GM12878 (cell line): Measurements from ENCODE around the gene WSCD1. TPM values are rescaled to one million over a fixed set of nuclear protein-coding genes. Genes with fewer than 3 reads are reported as not detected.

Experiments used
- ATAC-seq: fragments of 200-7000 bp; cut with Tn5 transposase; 3 replicates; pipeline ENCODE4 v1.9.1; 2020; ENCODE audit warnings: mild to moderate bottlenecking, moderate library complexity
- BruUV-seq: library from RNA; stranded (reverse); fragments of 400-500 nt; replicated peaks from 2 replicates; lab custom pipeline; 2021; lab: Mats Ljungman, UMichigan
- CTCF ChIA-PET: fragments of 300-600 bp; sonication (Branson Sonifier 250); formaldehyde crosslinking; extraction: SDS; loops from one replicate; lab custom pipeline; 2021; ENCODE audit warnings: inconsistent platforms; lab: Yijun Ruan, JAX
- POLR2A ChIA-PET: fragments of 350-600 bp; formaldehyde crosslinking; extraction: SDS; loops from one replicate; lab custom pipeline; 2021; ENCODE audit warnings: inconsistent platforms; lab: Charles Lee
- RAD21 ChIA-PET: fragments of 300-600 bp; sonication (Branson Sonifier 250); formaldehyde crosslinking; loops from one replicate; lab custom pipeline; 2023; ENCODE audit warnings: antibody characterized with exemption; ENCODE audit not compliant: unreplicated experiment; lab: Charles Lee
- SMC1A ChIA-PET: fragments of 300-600 bp; sonication (Branson Sonifier 250); formaldehyde crosslinking; loops from one replicate; lab custom pipeline; 2023; ENCODE audit not compliant: unreplicated experiment, uncharacterized antibody; lab: Charles Lee
- DNase-seq: peaks from one replicate; pipeline ENCODE4 v3.0.0-alpha.2; 2011; ENCODE audit warnings: low read depth, low spot score
- FAIRE-seq: peaks from 3 replicates; lab custom pipeline; 2011; peaks lifted over from hg19 to GRCh38; lab: Jason Lieb, UNC
- H2AFZ ChIP-seq: 2 replicates; pipeline ENCODE4 v1.6.0; 2011; ENCODE audit warnings: low read depth, low read length, control low read depth; ENCODE audit not compliant: control insufficient read depth
- H3K27ac ChIP-seq: 2 replicates; pipeline ENCODE4 v1.5.1; 2011; ENCODE audit warnings: control low read depth; ENCODE audit not compliant: control insufficient read depth, insufficient read depth
- H3K27me3 ChIP-seq, 2 experiments: replicated peaks in 1 of 2; 2 replicates each; pipeline versions ENCODE4 v1.6.0 to v1.6.1; 2011; ENCODE audit warnings: low read length in 1 of 2; ENCODE audit not compliant: control insufficient read depth in 2 of 2, insufficient read depth in 2 of 2
- H3K36me3 ChIP-seq, 2 experiments: 2 replicates each; pipeline ENCODE4 v1.5.1; 2011; ENCODE audit warnings: low read length in 1 of 2; ENCODE audit not compliant: control insufficient read depth in 2 of 2, insufficient read depth in 2 of 2
- H3K4me1 ChIP-seq: 2 replicates; pipeline ENCODE4 v1.6.1; 2011; ENCODE audit warnings: mild to moderate bottlenecking, low read length, moderate library complexity, mixed read lengths; ENCODE audit not compliant: control insufficient read depth, insufficient read depth
- H3K4me2 ChIP-seq: 2 replicates; pipeline ENCODE4 v1.6.0; 2011; ENCODE audit warnings: control low read depth; ENCODE audit not compliant: control insufficient read depth, insufficient read depth
- H3K4me3 ChIP-seq: fragments of 200-600 bp; sonication (generic); 2 replicates; pipeline ENCODE4 v1.5.1; 2016
- H3K79me2 ChIP-seq: 2 replicates; pipeline ENCODE4 v1.6.0; 2011; ENCODE audit warnings: low read length; ENCODE audit not compliant: control insufficient read depth, insufficient read depth
- H3K9ac ChIP-seq: 2 replicates; pipeline ENCODE4 v1.8.0; 2011; ENCODE audit warnings: low read length, control low read depth, mixed read lengths; ENCODE audit not compliant: control insufficient read depth, insufficient read depth
- H3K9me3 ChIP-seq: replicated peaks from 3 replicates; pipeline ENCODE4 v1.5.1; 2011; ENCODE audit warnings: mild to moderate bottlenecking, low read length; ENCODE audit not compliant: control insufficient read depth, insufficient read depth
- H4K20me1 ChIP-seq: 2 replicates; pipeline ENCODE4 v1.6.0; 2011; ENCODE audit not compliant: control insufficient read depth, insufficient read depth
- BCLAF1 ChIP-seq: fragments of 450-650 bp; IDR thresholded peaks from 2 replicates; pipeline ENCODE4 v1.6.1; 2017; ENCODE audit warnings: antibody characterized with exemption, mild to moderate bottlenecking, moderate library complexity
- E2F4 ChIP-seq: IDR thresholded peaks from 2 replicates; pipeline ENCODE4 v1.6.1; 2012; ENCODE audit warnings: low read depth, low read length, improper control_type of control experiment
- GABPA ChIP-seq: IDR thresholded peaks from 2 replicates; pipeline ENCODE4 v1.6.1; 2014; ENCODE audit warnings: antibody characterized with exemption, low read depth, mild to moderate bottlenecking, inconsistent platforms
- HSF1 ChIP-seq: fragments of 150-350 bp; IDR thresholded peaks from 2 replicates; pipeline ENCODE4 v1.6.1; 2014; ENCODE audit warnings: mild to moderate bottlenecking, low read depth, low read length
- MTA2 ChIP-seq: fragments of 450-650 bp; IDR thresholded peaks from 2 replicates; pipeline ENCODE4 v1.6.1; 2016; ENCODE audit warnings: low read depth, mild to moderate bottlenecking, moderate library complexity
- MYC ChIP-seq: IDR thresholded peaks from 2 replicates; pipeline ENCODE4 v1.6.1; 2011; ENCODE audit warnings: mild to moderate bottlenecking, low read length, moderate library complexity, inconsistent platforms; ENCODE audit not compliant: insufficient read depth, insufficient replicate concordance, insufficient read length, severe bottlenecking
- SMAD5 ChIP-seq: IDR thresholded peaks from 2 replicates; pipeline ENCODE4 v1.6.1; 2016; ENCODE audit warnings: antibody characterized with exemption, low read depth
- SP1 ChIP-seq: IDR thresholded peaks from one replicate; pipeline ENCODE4 v1.6.1; 2011; ENCODE audit warnings: low read depth, low read length
- SUPT20H ChIP-seq: IDR thresholded peaks from 2 replicates; pipeline ENCODE4 v1.6.1; 2011; ENCODE audit warnings: low read depth, mild to moderate bottlenecking, low read length, moderate library complexity, borderline replicate concordance; ENCODE audit not compliant: control insufficient read depth
- TAF1 ChIP-seq: IDR thresholded peaks from 2 replicates; pipeline ENCODE4 v1.6.1; 2011; ENCODE audit warnings: mild to moderate bottlenecking, low read depth, low read length, borderline replicate concordance
- TCF3 ChIP-seq: IDR thresholded peaks from 2 replicates; pipeline ENCODE4 v1.6.1; 2012; ENCODE audit warnings: low read depth, mild to moderate bottlenecking, low read length, borderline replicate concordance; ENCODE audit not compliant: insufficient read depth
- TCF7 ChIP-seq: IDR thresholded peaks from 2 replicates; pipeline ENCODE4 v1.6.1; 2014; ENCODE audit warnings: antibody characterized with exemption, borderline replicate concordance
- ZBTB11 ChIP-seq: fragments of 450-650 bp; formaldehyde crosslinking; IDR thresholded peaks from 2 replicates; pipeline ENCODE4 v1.5.0; 2022; ENCODE audit warnings: mild to moderate bottlenecking, missing genetic modification characterization
- ZNF274 ChIP-seq: IDR thresholded peaks from one replicate; pipeline ENCODE4 v1.8.0; 2011; ENCODE audit not compliant: insufficient read length, insufficient read depth
- WGBS: methylation state at CpG from one replicate; pipeline ENCODE4 v1.1.6; 2016; ENCODE audit warnings: low lambda C conversion rate; ENCODE audit not compliant: insufficient replicate concordance, insufficient coverage; ENCODE audit errors: missing lambda C conversion rate; 5-methylcytosine and 5-hydroxymethylcytosine counted together
- in situ Hi-C: fragments of 300-500 bp; cut with MboI; formaldehyde crosslinking; loops from 9 replicates; pipeline ENCODE4 v1.14.3; 2018; ENCODE audit warnings: mixed read lengths
- intact Hi-C: fragments of 100-400 bp; cut with micrococcal nuclease; formaldehyde crosslinking; loops from one replicate; pipeline ENCODE4 v1.14.2; 2022; ENCODE audit not compliant: unreplicated experiment
- polyA plus RNA-seq, 11 experiments: library from polyadenylated mRNA; depleted of rRNA in 4 of 11; unstranded in 6 of 11; stranded (reverse) in 5 of 11; fragments of >200 nt; fragmentation: Nextera tagmentation in 4 of 11; fragmentation: Illumina TruSeq in 1 of 11; extraction: Ambion mirVana in 4 of 11; extraction: Trizol in 1 of 11; gene quantifications; 1 replicate in 1 of 11; 2 replicates in 10 of 11; pipeline versions ENCODE4 v1.2.1 to v1.2.3, GENCODE V29; 2011 to 2016; ENCODE audit warnings: inconsistent platforms in 2 of 11, missing spikeins in 2 of 11, low read depth in 1 of 11
- total RNA-seq, 4 experiments: library from RNA; depleted of rRNA in 3 of 4; stranded (reverse); fragments of >200 nt in 3 of 4; fragmentation: Illumina TruSeq in 1 of 4; extraction: Trizol in 1 of 4; gene quantifications; 2 replicates each; pipeline versions ENCODE4 v1.2.1 to v1.2.3, GENCODE V29; 2013 to 2021

WSCD1 gene
- total and polyA plus RNA-seq, 10 of the 15 experiments (the other 5 are each of a cell fraction or from before 2014, with no cell fraction given) = 0.01 to 0.16 TPM; not detected in 8

GRCh38 chr17:6172642-6173330 is 102.6 kb downstream of the WSCD1 start:
- no peaks in the 10 kb centered on the region; a peak in 2 of 4 replicates for H3K27me3 ChIP-seq
- H3K36me3 ChIP-seq = no peaks in the 10 kb centered on the region
- BruUV-seq = no TSS peak
- SMC1A ChIA-PET = no interaction called here
- in situ Hi-C loops = no loop called here
- H3K4me3 ChIP-seq = no peak overlapping the region
- no peak overlapping the region for H3K9ac ChIP-seq
- no peaks in the 10 kb centered on the region for H3K79me2 ChIP-seq
- no peak for ATAC-seq
- POLR2A ChIA-PET = no interaction called here
- H2AFZ ChIP-seq = no peak overlapping the region
- CTCF ChIA-PET = interaction anchor here (0.7 kb wide), 1 partner anchor 126 kb away, joined by 3 read pairs; no protein-coding TSS in a partner anchor
- H3K27ac ChIP-seq = no peak overlapping the region
- H3K4me1 ChIP-seq = no peaks in the 10 kb centered on the region
- TF ChIP-seq ZNF274 = no peak
- TF ChIP-seq SP1 = no peak
- TF ChIP-seq TCF7 = no peak
- TF ChIP-seq HSF1 = no peak
- no peak for TF ChIP-seq TAF1
- TF ChIP-seq ZBTB11 (CRISPR knock-in tag) = no peak
- TF ChIP-seq E2F4 = no peak
- no peak for TF ChIP-seq BCLAF1
- no peak for TF ChIP-seq SUPT20H
- no peak for TF ChIP-seq MTA2
- no peak for TF ChIP-seq SMAD5
- TF ChIP-seq GABPA = no peak
- TF ChIP-seq TCF3 = no peak
- no peak for TF ChIP-seq MYC
- H3K9me3 ChIP-seq = no peaks in the 10 kb centered on the region; the same call in 2 of the 3 replicates
- H4K20me1 ChIP-seq = no peaks in the 10 kb centered on the region
- H3K4me2 ChIP-seq = no peak overlapping the region
- no peak for DNase-seq
- intact Hi-C loops = no loop called here
- RAD21 ChIA-PET = no interaction called here
- no peak for FAIRE-seq
- 31% methylated on average over 9 of the region's 9 CpGs for WGBS
